ENCODE measurements around the gene RIMBP2. TPM values are rescaled to one million over a fixed set of nuclear protein-coding genes. Genes with fewer than 3 reads are reported as not detected.

RIMBP2 gene
- total RNA-seq, 1 donor from 2014 or later, result 0.27 TPM

GRCh38 chr12:130687796-130688778 is 28.0 kb downstream of the RIMBP2 start:
- DNase-seq (no peak), ATAC-seq (no peak)
- no peaks in the 10 kb centered on the region for H3K9me3 ChIP-seq
- no peak overlapping the region for H3K4me3 ChIP-seq
- H3K36me3 ChIP-seq, result no peaks in the 10 kb centered on the region
- no peak for TF ChIP-seq CTCF (IDR thresholded peaks at IDR 0.05)
- intact Hi-C loops (cut with DNase I), result no loop called here
- H3K4me1 ChIP-seq, result no peaks in the 10 kb centered on the region
- no peak overlapping the region for H3K27ac ChIP-seq
- peaks cover 28% of the 10 kb centered on the region for H3K27me3 ChIP-seq (ENCODE audit: low read depth)

- no peak for TF ChIP-seq CTCF (IDR thresholded peaks at IDR 0.05)
- peaks cover 30% of the 10 kb centered on the region for H3K27me3 ChIP-seq (ENCODE audit: low read depth)
- intact Hi-C loops (cut with DNase I), result no loop called here
- no peak overlapping the region for H3K4me3 ChIP-seq
- H3K4me1 ChIP-seq, result no peaks in the 10 kb centered on the region
- DNase-seq, result no peak
- H3K9me3 ChIP-seq, result no peaks in the 10 kb centered on the region
- H3K27ac ChIP-seq, result no peak overlapping the region
- H3K36me3 ChIP-seq, result no peaks in the 10 kb centered on the region
- ATAC-seq, result no peak
These were observed 28.9 kb downstream of the RIMBP2 start for GRCh38 chr12:130687190-130687589.

GRCh38 chr12:130686511-130686991 is 29.5 kb downstream of the RIMBP2 start:
- Histone ChIP-seq H3K36me3 (no peaks in the 10 kb centered on the region), H3K4me3 (no peak overlapping the region), H3K4me1 (no peaks in the 10 kb centered on the region), H3K9me3 (no peaks in the 10 kb centered on the region), H3K27me3 (ENCODE audit: low read depth) (peaks cover 30% of the 10 kb centered on the region), H3K27ac (no peak overlapping the region)
- intact Hi-C loops (cut with DNase I), result no loop called here
- no peak for TF ChIP-seq CTCF (IDR thresholded peaks at IDR 0.05)
- no peak for DNase-seq
- ATAC-seq, result no peak

GRCh38 chr12:130685850-130686249 is 30.2 kb downstream of the RIMBP2 start:
- TF ChIP-seq CTCF (IDR thresholded peaks at IDR 0.05), result no peak
- no peak overlapping the region for H3K4me3 ChIP-seq
- no peaks in the 10 kb centered on the region for H3K9me3 ChIP-seq
- H3K36me3 ChIP-seq, result no peaks in the 10 kb centered on the region
- intact Hi-C loops (cut with DNase I), result no loop called here
- H3K27ac ChIP-seq, result no peak overlapping the region
- ATAC-seq (no peak), DNase-seq (no peak)
- no peaks in the 10 kb centered on the region for H3K4me1 ChIP-seq
- peaks cover 30% of the 10 kb centered on the region for H3K27me3 ChIP-seq (ENCODE audit: low read depth)

- DNase-seq (no peak), ATAC-seq (no peak)
- Histone ChIP-seq H3K36me3 (no peaks in the 10 kb centered on the region), H3K9me3 (no peaks in the 10 kb centered on the region), H3K27me3 (ENCODE audit: low read depth) (peaks cover 30% of the 10 kb centered on the region), H3K27ac (no peak overlapping the region), H3K4me3 (no peak overlapping the region), H3K4me1 (no peaks in the 10 kb centered on the region)
- intact Hi-C loops (cut with DNase I), result no loop called here
- TF ChIP-seq CTCF (IDR thresholded peaks at IDR 0.05), result no peak
These were observed 30.8 kb downstream of the RIMBP2 start for GRCh38 chr12:130685250-130685787.
